EH (cell line): ENCODE measurements around the gene DIAPH1.

Source experiments
- DNase-seq: peaks from one replicate; pipeline ENCODE4 v3.0.0-alpha.2; 2015; ENCODE audit warnings: low read depth

The DIAPH1 gene

GRCh38 chr5:141506381-141507155 lies 112.2 kb downstream of the DIAPH1 start:
- DNase-seq: no peak

GRCh38 chr5:141504216-141504615 lies 114.6 kb downstream of the DIAPH1 start:
- DNase-seq: no peak

GRCh38 chr5:141503681-141504080 lies 115.1 kb downstream of the DIAPH1 start:
- no peak for DNase-seq

- DNase-seq: no peak
These were observed 117.0 kb downstream of the DIAPH1 start for GRCh38 chr5:141501761-141502160.

- peak; percentile 85 for DNase-seq
These were observed 122.8 kb downstream of the DIAPH1 start for GRCh38 chr5:141496038-141496437.

- DNase-seq: no peak
These were observed 123.4 kb downstream of the DIAPH1 start for GRCh38 chr5:141495453-141495811.

- DNase-seq: peak; percentile 30
These were observed 123.9 kb downstream of the DIAPH1 start for GRCh38 chr5:141494761-141495452.

- peak; percentile 67 for DNase-seq
These were observed 125.0 kb downstream of the DIAPH1 start for GRCh38 chr5:141493500-141494422.

GRCh38 chr5:141492168-141492885 lies 126.5 kb downstream of the DIAPH1 start:
- DNase-seq: no peak

GRCh38 chr5:141491323-141492167 lies 127.3 kb downstream of the DIAPH1 start:
- DNase-seq: no peak

GRCh38 chr5:141490771-141491170 lies 128.0 kb downstream of the DIAPH1 start:
- DNase-seq: no peak

GRCh38 chr5:141490271-141490670 lies 128.5 kb downstream of the DIAPH1 start:
- no peak for DNase-seq

GRCh38 chr5:141489841-141490240 lies 129.0 kb downstream of the DIAPH1 start:
- DNase-seq: no peak

- DNase-seq: peak; percentile 87
These were observed 129.9 kb downstream of the DIAPH1 start, which contains the start of gene PCDHGC5 for GRCh38 chr5:141488591-141489561. TSS of gene PCDHGC5 (plus strand) at chr5:141489081. CDS start at chr5:141489241, 160 bp downstream.

GRCh38 chr5:141487131-141487530 lies 131.7 kb downstream of the DIAPH1 start:
- no peak for DNase-seq

- no peak for DNase-seq
These were observed 132.7 kb downstream of the DIAPH1 start for GRCh38 chr5:141486091-141486490.

- DNase-seq: no peak
These were observed 133.3 kb downstream of the DIAPH1 start for GRCh38 chr5:141485321-141486055.

- no peak for DNase-seq
These were observed 134.0 kb downstream of the DIAPH1 start, which contains the start of gene PCDHGC4 for GRCh38 chr5:141484641-141485311. TSS of gene PCDHGC4 (plus strand) at chr5:141485030. CDS start at chr5:141485174, 144 bp downstream.
